HG03342 (cell line): Measurements from ENCODE around the gene ADGRL3.

Source experiments
- ATAC-seq: cut with Tn5 transposase; IDR thresholded peaks from one replicate; pipeline ENCODE4 v1.9.1; 2021; ENCODE audit warnings: mild to moderate bottlenecking, moderate library complexity; ENCODE audit not compliant: unreplicated experiment

The ADGRL3 gene

DNA sequence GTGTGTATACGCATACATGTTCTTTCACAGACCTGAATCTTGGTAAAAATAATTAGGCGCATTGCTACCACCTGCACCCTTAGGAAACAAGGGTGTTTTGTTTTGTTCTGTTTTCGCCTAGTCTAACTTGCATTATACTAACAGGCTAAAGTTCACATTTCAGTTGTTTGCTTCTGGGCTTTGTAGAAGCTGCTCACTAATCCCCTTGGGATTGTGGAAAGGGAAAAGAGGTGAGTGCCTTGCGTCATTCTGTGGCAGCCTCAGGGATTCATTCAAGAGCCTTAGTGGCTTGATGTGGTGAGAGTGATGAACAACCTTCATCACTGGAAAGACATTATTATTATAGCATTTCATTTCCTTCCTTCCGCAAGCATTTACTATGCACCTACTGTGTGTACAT, 331.1 kb downstream of the ADGRL3 start:
- no peak for ATAC-seq

DNA sequence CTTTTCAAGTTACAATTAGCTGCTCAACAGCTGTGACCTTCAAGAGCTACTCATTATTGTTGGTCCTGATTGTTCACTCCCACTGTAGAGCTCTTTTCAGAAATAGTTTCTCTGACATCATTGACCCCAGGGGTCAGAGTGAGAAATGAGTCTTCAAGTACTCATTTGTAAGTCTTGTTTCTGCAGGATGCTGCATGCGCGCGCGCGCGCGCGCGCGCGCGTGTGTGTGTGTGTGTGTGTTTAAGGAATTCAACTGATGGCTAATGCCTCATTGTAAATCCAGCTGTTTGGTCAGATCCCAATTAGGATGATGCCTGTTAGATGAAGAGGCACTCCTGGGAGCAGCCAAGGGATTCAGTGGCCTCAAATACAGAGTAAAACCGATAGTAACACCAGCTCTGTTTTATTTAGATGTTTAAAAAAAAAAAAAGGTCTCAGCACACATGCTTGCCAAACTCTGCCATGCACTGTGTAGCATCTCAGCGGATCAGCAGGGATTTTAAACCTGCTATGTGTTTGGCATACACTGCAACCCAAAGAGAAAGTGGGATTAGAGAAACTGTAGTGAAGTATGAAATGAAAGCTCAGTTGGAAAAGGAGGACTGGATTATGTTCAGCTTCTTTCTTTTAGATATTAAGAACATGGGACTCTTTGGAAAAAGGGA, 332.3 kb downstream of the ADGRL3 start:
- ATAC-seq, result no peak

DNA sequence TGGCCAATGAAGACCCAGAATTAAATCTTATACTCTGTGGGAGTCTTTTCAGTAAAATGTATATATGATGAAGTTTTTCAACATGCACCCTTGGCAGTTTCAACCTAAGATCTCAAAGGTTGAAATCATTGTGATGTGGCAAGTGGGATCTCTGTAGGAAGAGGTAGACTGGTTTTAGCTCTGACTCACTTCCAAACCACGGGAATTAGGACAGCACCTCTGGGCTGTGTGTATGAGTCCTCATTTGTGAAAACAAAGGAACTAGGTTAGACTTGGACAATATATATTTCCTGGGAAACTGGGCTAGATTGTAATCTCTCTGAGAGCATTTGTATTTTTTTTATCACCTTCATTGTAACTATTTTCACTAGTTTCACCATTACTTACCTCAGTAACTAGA, 333.0 kb downstream of the ADGRL3 start:
- no peak for ATAC-seq

DNA sequence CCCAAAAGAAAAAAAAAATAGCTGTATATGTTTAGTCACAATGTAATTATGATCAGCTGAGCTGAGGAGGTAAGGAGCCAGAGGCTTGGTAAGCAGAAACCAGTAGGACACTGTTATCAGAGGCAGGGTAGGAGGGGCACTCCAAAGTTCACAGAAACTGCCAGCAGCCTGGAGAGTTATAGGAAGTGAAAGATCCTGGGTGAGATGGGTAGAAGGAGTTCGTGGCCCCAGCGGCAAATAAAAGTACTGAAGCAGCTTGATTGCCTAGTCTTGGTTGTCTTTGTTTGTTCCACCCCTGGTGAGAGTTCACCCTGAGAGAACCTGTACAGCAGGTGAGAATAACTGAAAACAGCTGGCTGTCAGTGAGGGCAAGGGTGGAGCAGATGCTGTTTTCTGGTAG, 340.8 kb downstream of the ADGRL3 start:
- ATAC-seq, result no peak

DNA sequence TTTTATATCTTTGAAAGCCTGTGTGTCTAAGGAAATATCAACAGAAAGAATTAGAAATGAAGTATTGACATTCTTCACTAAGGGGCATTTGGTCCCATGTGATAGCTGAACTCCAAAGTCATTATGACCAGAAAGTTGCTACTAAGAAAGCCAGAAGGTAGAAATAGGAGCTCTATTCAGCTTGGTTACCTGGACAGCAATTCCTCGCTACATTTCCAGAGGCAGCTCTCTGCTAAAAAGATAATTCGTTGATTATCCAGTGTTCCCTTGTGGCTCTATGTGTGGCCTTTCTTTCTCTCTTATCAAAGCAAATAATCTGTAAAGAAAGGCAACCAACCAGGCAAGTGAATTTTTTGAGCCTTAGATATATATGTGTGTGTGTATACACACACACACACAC, 341.3 kb downstream of the ADGRL3 start:
- ATAC-seq, result no peak

DNA sequence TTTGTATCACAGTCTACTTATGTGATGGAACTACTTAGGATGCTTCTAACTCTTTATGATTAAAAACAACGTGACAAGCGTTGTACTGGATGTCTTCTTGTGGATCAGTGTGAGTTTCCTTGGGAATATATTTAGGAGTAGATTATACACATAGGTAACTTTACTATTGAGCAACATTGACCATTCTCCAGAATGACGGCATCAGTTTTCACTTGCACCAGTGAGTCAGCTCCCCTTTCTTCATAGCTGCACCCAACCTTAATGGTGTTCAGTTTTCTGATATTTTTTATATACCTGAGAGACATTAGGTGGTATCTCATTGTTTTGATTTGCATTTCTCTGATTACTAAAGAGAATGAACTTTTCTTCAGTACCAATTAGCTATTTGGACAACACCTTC, 343.9 kb downstream of the ADGRL3 start:
- ATAC-seq, result no peak

DNA sequence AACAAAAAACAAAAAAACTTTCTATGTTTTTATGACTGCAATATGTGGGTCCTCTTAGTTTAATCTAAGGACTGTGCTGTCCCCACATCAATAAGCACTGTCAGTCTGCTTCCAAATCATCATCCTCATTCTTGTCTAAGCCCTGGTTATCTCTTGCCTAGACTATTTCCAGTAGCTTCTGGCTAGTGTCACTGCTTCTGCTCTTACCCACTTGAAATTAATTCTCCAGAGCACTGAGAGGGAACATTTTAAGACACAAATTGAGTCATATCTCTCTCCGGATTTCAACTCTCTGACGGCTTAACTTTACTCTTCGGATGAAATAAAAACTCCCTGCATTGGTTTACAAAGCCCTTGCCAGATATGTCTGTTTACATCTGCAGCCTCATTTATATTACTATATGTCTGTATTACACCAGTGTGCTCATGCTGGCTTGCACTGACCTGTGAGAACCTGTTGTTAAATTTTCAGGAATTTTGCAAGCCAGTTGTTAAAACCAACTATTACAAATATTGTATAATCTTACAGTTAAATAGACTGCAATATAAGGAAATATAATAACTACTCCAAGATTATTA, 345.9 kb downstream of the ADGRL3 start:
- no peak for ATAC-seq

DNA sequence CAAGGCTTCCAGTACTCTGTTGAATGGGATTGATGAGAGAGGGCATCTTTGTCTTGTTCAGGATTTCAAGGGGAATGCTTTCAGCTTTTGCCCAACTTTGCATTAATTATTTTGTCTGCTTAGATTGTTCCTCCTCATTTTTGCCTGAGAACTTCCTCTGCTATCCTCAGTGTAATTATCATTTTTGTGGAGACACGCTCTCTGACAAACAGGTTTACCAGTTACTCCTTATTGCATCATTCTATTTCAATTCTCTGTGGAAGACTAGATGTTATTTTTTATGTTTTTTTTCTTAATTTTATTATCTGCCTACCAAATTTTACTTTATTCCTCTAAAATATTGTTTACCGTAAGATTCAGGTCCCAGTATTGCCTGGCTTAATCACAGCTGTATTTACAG, 349.2 kb downstream of the ADGRL3 start:
- no peak for ATAC-seq

DNA sequence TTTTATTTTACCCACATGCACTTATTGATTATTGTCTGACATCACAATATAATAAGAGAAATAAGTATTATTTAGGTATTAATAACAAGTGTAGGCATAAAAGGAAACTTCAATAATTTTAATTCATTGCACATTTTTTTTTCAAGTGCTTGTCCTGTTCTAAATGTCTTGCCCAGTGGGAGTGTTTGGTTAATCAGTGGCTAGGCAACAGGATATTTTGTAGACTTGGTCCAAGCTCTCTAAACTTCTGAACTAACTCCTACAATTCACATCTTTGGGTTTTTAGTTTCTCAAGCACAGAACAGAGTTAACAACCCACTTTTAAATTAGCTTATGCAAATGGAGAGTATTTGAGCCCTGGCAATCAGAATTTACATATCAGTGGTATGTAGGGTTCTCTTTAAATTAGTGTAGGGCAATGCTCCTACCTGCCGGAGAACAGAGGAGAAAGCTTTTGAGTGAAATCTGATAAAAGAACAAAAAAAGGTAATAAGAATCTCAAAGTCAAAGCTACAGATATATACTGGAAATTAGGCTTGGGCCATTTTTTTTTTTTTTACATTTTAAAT, 353.5 kb downstream of the ADGRL3 start:
- no peak for ATAC-seq

DNA sequence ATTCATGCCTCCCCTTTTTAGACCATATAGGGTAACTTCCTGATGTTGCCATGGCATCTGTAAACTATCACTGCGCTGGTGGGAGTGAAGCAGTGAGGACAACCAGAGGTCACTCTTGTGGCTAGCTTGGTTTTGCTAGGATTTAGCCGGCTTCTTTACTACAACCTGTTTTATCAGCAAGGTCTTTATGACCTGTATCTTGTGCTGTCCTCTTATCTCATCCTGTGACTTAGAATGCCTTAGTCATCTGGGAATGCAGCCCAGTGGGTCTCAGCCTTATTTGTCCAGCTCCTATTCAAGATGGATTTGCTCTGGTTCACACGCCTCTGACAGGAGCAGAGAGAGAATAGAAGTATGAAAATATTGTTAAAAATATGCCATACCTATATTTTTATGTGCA, 355.7 kb downstream of the ADGRL3 start:
- ATAC-seq, result no peak

DNA sequence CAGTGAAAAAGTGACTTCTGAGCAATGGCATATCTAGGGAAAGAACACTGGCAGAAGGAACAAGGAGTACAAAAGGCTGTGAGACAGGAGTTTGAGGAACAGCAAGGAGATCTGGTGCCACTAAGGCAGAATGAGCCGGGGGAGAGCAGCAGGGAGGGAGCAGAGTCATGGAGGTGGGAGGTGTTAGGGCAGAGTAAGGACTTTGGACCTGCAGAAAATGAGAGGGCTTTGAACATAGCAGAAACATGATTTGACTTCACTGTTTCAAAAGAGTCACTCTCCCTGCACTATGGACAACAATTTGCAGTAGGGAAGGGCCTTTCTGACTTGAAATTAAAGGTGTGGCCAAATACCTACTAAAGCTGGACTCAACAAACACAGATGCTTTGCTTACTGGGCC, 356.2 kb downstream of the ADGRL3 start:
- no peak for ATAC-seq

DNA sequence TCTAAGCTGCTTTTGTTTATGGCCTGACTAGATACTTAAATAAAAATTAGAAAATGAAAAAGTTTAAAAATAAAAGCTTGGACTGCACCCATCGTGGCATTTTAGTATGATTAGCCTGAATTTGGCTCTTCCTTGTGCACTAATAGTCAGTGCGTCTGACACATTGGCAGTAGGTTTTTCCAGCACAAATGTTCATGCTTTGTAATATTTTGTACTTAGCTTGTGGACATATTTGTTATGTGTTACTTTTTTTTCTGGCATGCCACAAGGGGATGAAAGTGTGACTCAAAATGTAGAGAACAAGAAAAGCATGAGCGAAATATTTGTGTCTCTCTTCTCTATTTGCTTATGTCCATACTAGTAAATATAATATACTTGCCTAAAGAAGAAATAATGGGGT, 359.3 kb downstream of the ADGRL3 start:
- ATAC-seq, result no peak

DNA sequence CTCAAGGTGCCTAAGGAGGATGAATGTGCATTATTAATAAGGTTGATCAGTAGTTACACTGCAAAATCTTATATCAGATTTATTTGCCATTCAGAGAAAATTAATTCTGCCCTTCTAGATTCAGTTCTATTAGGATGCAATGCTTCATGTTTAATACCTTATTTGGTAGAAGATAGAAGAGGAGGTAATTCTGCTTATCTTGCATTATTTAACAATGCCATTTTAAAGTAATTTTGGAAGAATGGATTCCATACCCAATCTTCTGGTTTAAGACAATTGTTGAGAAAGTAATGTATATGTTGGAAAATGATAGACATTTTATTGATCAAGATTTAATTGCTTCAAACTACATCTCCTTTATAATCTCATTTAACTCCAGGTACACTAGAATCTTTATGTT, 360.9 kb downstream of the ADGRL3 start:
- ATAC-seq, result no peak

DNA sequence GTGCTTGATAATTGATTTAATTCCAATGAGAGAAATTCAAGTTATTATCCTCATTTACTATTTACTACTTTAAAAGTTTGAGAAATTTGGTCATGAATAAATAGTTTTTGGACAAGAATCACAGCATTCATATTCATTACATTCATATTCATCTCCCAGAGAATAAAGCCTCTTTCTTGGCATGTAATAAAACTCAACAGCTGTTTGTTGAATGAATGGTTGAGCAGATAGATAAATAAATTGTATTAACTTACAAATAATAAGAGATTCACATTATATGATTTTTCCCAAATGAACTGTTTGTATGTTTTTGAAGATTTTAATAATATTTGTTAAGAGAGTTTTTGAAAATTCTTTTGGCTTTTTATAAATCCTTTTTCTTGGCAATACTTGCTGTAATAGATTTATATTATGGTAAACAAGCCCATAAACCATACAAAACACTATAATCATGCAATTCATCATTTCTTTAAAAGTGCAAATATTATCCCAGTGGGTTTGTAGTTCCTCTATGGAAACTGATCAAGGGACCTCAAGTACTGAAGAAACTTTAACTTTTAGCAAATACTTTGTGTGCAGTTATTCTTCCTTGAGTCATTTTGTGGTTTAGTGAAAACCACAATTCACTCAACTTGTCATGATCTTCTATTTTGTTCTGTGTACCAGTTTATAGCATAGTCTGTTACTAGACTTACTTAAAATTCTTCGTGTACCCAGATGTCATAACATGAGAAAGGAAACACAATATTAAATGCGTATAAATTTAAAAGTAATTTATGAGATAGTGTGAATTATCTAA, 371.8 kb downstream of the ADGRL3 start:
- no peak for ATAC-seq

DNA sequence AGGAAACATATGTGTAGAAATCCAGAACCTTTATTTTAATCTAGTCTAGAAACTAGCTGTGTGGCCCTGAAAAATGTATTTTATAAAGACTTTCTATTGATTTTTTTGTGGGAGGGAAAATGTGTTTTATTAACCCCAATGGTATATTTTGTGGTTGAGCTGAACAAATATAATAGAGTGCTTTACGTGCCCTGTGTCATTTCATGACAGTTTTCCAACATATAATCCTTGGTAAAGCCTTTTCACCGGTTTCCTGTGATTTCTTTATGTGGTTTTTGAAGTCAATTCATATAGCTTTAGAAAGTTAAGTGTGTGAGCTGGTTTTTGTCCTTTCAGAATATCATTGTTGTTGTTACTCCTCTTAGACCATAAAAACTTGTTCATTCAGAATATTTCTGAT, 375.7 kb downstream of the ADGRL3 start:
- no peak for ATAC-seq

DNA sequence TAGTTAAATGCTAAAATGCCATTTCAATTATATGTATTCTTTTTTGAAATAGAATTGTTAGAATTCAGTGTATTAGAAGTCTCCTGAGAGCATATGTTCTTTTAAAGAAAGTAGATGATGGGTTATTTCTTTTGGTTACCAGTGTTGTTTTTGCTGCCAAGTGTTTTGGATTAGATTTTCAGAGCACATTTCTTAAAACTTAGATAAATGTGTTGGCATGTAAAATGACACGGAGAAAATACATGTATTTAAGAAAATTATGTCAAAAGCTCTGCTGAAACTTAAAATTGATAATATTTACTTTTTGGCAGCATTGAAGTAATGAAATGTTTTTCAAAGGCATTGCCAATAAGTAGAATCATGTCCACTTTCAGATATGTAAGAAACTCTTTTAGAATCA, 379.7 kb downstream of the ADGRL3 start:
- ATAC-seq, result no peak

DNA sequence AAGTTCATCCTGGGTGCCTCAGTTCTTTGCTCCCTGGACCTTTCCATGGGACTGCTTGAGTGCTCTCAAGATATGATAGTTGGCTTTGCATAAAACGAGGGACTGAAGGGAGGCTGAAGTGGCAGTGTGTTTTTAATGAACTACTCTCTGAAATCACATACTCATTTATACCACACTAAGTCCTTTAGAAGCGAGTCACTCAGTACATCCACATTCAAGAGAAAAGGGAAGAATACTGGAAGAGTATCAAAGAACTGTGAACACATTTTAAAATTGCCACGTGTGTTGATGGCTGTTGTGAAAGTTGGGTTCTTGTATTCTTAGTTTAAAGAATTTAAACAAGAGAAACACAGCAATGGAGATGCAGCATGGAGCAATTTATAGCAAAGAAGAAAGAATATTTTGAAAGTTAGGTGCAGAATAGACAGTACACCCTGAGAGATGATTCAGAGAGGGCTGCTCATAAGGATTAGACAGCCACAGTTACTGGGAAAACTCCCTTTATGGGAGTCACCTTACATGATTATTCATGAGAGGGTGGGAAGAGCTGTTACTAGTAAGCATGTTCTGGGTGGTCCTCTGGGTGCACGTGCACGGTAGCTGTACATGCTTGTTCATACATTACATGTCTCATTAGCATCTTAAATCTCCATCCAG, 380.7 kb downstream of the ADGRL3 start:
- no peak for ATAC-seq

DNA sequence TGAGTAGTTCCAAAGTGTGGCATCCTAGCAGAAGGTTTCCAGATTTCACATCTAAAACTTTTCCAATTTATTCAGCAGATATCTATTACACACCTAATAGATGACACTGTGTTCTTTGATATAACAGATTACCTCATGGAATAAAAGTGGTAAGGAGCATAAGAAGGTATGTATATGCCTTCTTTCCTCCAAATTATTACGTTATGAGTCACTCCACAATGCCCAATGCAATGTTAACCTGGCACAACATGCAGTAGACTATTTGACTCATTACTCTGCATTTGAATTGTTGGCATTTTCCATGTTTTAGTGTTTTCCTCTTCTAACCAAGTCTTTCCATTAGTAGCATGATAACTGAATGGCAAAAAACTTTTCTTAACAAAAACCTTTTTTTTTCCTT, 383.6 kb downstream of the ADGRL3 start:
- ATAC-seq, result no peak

DNA sequence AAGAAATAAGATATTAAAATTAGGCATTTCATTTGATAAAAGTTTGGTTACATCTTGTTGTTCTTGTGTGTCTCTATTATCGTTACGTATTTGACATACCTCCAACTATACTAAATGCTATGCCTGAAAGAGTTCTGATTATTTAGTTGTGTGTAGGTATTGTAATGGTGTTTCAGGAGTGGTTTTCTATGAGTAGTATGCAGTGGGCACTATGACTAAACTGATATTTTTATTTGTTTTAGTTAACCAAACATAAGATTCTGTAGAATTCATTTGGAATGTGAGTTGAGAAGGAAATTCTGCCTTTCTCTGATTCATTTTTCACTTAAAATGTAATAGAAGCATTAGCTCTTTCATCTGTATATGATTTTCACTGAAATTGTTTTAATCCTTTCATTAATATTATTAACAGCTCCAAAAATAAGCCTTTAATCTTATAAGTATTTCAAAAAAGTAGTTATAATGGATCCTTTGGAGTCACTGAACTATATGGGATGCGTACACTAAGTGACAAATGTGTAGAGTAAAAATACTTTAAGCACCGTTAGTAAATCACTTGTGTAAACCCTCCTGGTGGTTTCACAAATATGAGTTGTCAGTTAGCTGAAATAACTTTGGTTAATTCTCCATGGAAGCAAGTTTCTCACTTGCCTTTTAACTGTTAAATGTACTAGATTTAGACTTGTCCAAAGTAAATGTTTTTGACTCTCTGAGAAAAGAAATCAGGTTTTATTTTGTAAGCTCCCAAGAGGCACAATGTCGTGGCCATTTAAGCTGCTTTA, 388.7 kb downstream of the ADGRL3 start:
- ATAC-seq, result no peak

DNA sequence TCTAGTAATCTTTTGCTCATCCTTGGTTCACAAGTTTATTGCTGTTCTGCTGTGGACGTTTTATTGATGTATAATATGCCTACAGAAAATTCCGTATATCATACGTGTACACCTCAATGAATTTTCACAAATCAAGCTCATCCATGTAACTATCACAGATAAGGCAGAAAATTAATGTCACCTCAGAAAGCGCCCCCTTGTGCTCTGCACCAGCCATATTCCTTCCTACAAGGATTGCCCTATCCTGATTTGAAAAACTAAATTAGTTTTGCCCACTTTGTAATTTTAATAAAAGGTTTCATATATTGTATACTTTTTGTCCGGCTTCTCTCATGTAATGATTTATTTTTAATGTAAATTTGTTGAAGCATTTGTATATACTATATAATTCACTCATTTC, 390.8 kb downstream of the ADGRL3 start:
- ATAC-seq, result no peak
